IMR-90 (cell line): ENCODE measurements around the gene ADAMTS13. TPM values are rescaled to one million over a fixed set of nuclear protein-coding genes. Genes with fewer than 3 reads are reported as not detected.

Experiments used
- ATAC-seq: fragments of 200-7000 bp; cut with Tn5 transposase; 2 replicates; pipeline ENCODE4 v1.9.1; 2020; ENCODE audit warnings: low read depth, mild to moderate bottlenecking, moderate library complexity
- BruUV-seq: library from RNA; stranded (reverse); fragments of 400-500 nt; replicated peaks from 2 replicates; lab custom pipeline; 2021; lab: Mats Ljungman, UMichigan
- CTCF ChIA-PET: fragments of 300-600 bp; formaldehyde crosslinking; extraction: SDS; loops from one replicate; lab custom pipeline; 2021; ENCODE audit warnings: antibody characterized with exemption; lab: Yijun Ruan, JAX
- POLR2A ChIA-PET: fragments of 300-600 bp; sonication (Branson Sonifier 250); formaldehyde crosslinking; loops from one replicate; lab custom pipeline; 2022; ENCODE audit warnings: antibody characterized with exemption; ENCODE audit not compliant: unreplicated experiment; lab: Charles Lee
- DNase-seq: peaks from one replicate; pipeline ENCODE4 v3.0.0; 2013
- H2AFZ ChIP-seq: replicated peaks from 2 replicates; pipeline ENCODE3; 2013; ENCODE audit warnings: low read length, mild to moderate bottlenecking; ENCODE audit not compliant: poor library complexity
- H2AK5ac ChIP-seq: 2 replicates; pipeline ENCODE4 v1.6.1; 2013; ENCODE audit warnings: low read depth, low read length, inconsistent platforms
- H2AK9ac ChIP-seq: replicated peaks from 2 replicates; pipeline ENCODE3; 2013; ENCODE audit warnings: mild to moderate bottlenecking, low read depth, low read length, moderate library complexity; ENCODE audit not compliant: poor library complexity
- H2BK120ac ChIP-seq: 2 replicates; pipeline ENCODE4 v1.6.1; 2013; ENCODE audit warnings: low read depth, low read length, inconsistent platforms
- H2BK15ac ChIP-seq: 3 replicates; pipeline ENCODE4 v1.6.1; 2013; ENCODE audit warnings: low read depth, low read length, inconsistent platforms
- H2BK20ac ChIP-seq: 2 replicates; pipeline ENCODE4 v1.6.1; 2013; ENCODE audit warnings: low read depth, mild to moderate bottlenecking, inconsistent platforms, low read length, moderate library complexity
- H2BK5ac ChIP-seq: 2 replicates; pipeline ENCODE4 v1.6.1; 2013; ENCODE audit warnings: mild to moderate bottlenecking, low read depth, low read length, inconsistent platforms; ENCODE audit not compliant: poor library complexity, severe bottlenecking
- H3K14ac ChIP-seq: replicated peaks from 2 replicates; pipeline ENCODE4 v1.6.1; 2013; ENCODE audit warnings: low read depth, low read length, inconsistent platforms
- H3K18ac ChIP-seq: 2 replicates; pipeline ENCODE4 v1.6.1; 2013; ENCODE audit warnings: low read depth, low read length, control low read depth
- H3K23ac ChIP-seq: 2 replicates; pipeline ENCODE4 v1.6.1; 2013; ENCODE audit warnings: low read depth, low read length, inconsistent platforms
- H3K27ac ChIP-seq: 2 replicates; pipeline ENCODE4 v1.5.1; 2013; ENCODE audit warnings: mild to moderate bottlenecking, control low read depth, low read length; ENCODE audit not compliant: insufficient read depth
- H3K27me3 ChIP-seq: 2 replicates; pipeline ENCODE4 v1.6.1; 2013; ENCODE audit warnings: low read length; ENCODE audit not compliant: control insufficient read depth, insufficient read depth
- H3K36me3 ChIP-seq: 2 replicates; pipeline ENCODE4 v1.6.1; 2013; ENCODE audit warnings: low read length, mixed read lengths; ENCODE audit not compliant: control insufficient read depth, insufficient read depth
- H3K4ac ChIP-seq: 2 replicates; pipeline ENCODE4 v1.6.1; 2013; ENCODE audit warnings: low read depth, low read length, inconsistent platforms
- H3K4me1 ChIP-seq: 2 replicates; pipeline ENCODE4 v1.6.1; 2013; ENCODE audit warnings: low read length, mixed read lengths; ENCODE audit not compliant: control insufficient read depth, insufficient read depth
- H3K4me2 ChIP-seq: 2 replicates; pipeline ENCODE4 v1.6.1; 2013; ENCODE audit warnings: low read depth, mild to moderate bottlenecking, control low read depth, low read length, moderate library complexity
- H3K4me3 ChIP-seq: 2 replicates; pipeline ENCODE4 v1.5.1; 2013; ENCODE audit warnings: low read depth, mild to moderate bottlenecking, control low read depth, low read length, moderate library complexity; ENCODE audit not compliant: insufficient read depth
- H3K56ac ChIP-seq: 2 replicates; pipeline ENCODE4 v1.6.1; 2013; ENCODE audit warnings: low read length, inconsistent platforms; ENCODE audit not compliant: insufficient read depth; ENCODE audit errors: extremely low read depth
- H3K79me1 ChIP-seq, 2 experiments: 2 replicates each; pipeline ENCODE4 v1.6.1; 2013; ENCODE audit warnings: low read length in 2 of 2, inconsistent platforms in 1 of 2, low read depth in 1 of 2
- H3K9ac ChIP-seq: 2 replicates; pipeline ENCODE4 v1.6.1; 2013; ENCODE audit warnings: low read depth, low read length, control low read depth
- H3K9me1 ChIP-seq: 2 replicates; pipeline ENCODE4 v1.6.1; 2013; ENCODE audit warnings: low read length, inconsistent platforms; ENCODE audit not compliant: insufficient read depth
- H3K9me3 ChIP-seq: 2 replicates; pipeline ENCODE4 v1.6.1; 2013; ENCODE audit warnings: low read length; ENCODE audit not compliant: control insufficient read depth, insufficient read depth
- H4K20me1 ChIP-seq: 2 replicates; pipeline ENCODE4 v1.6.1; 2013; ENCODE audit warnings: low read length, inconsistent platforms; ENCODE audit not compliant: insufficient read depth
- H4K5ac ChIP-seq: 2 replicates; pipeline ENCODE4 v1.6.1; 2013; ENCODE audit warnings: mild to moderate bottlenecking, low read depth, low read length, control low read depth
- H4K8ac ChIP-seq, 2 experiments: 2 replicates each; pipeline ENCODE4 v1.6.1; 2013; ENCODE audit warnings: low read depth in 2 of 2, low read length in 2 of 2, control low read depth in 1 of 2, inconsistent platforms in 1 of 2
- H4K91ac ChIP-seq: 2 replicates; pipeline ENCODE4 v1.6.1; 2013; ENCODE audit warnings: low read depth, low read length, inconsistent platforms; ENCODE audit not compliant: insufficient read depth
- BHLHE40 ChIP-seq: fragments of 150-350 bp; IDR thresholded peaks from 2 replicates; pipeline ENCODE4 v1.6.1; 2016; ENCODE audit warnings: mild to moderate bottlenecking, low read depth, low read length
- CHD1 ChIP-seq: IDR thresholded peaks from 2 replicates; pipeline ENCODE4 v1.6.1; 2012; ENCODE audit warnings: low read depth, low read length, improper control_type of control experiment
- CTCF ChIP-seq: conservative IDR thresholded peaks from 2 replicates; pipeline ENCODE4 v1.5.1; 2012; ENCODE audit warnings: mild to moderate bottlenecking, low read depth, low read length, improper control_type of control experiment
- MAZ ChIP-seq: IDR thresholded peaks from 2 replicates; pipeline ENCODE4 v1.6.1; 2012; ENCODE audit warnings: low read depth, mild to moderate bottlenecking, low read length, improper control_type of control experiment, moderate library complexity, borderline replicate concordance
- MXI1 ChIP-seq: IDR thresholded peaks from 2 replicates; pipeline ENCODE4 v1.6.1; 2012; ENCODE audit warnings: low read depth, mild to moderate bottlenecking, low read length, moderate library complexity, borderline replicate concordance
- NFE2L2 ChIP-seq: fragments of 150-350 bp; IDR thresholded peaks from 2 replicates; pipeline ENCODE4 v1.6.1; 2016; ENCODE audit warnings: low read depth, mild to moderate bottlenecking, low read length
- POLR2A ChIP-seq: IDR thresholded peaks from 2 replicates; pipeline ENCODE4 v1.6.1; 2012; ENCODE audit warnings: mild to moderate bottlenecking, low read depth, low read length
- RCOR1 ChIP-seq: IDR thresholded peaks from 2 replicates; pipeline ENCODE4 v1.6.1; 2012; ENCODE audit warnings: mild to moderate bottlenecking, low read length, improper control_type of control experiment; ENCODE audit not compliant: insufficient replicate concordance
- RFX5 ChIP-seq: IDR thresholded peaks from 2 replicates; pipeline ENCODE4 v1.8.0; 2012; ENCODE audit warnings: low read depth, mild to moderate bottlenecking, low read length, moderate library complexity
- SMC3 ChIP-seq: fragments of 150-350 bp; IDR thresholded peaks from 2 replicates; pipeline ENCODE4 v1.6.1; 2016; ENCODE audit warnings: low read depth, mild to moderate bottlenecking, antibody characterized with exemption, low read length, moderate library complexity
- USF2 ChIP-seq: fragments of 150-350 bp; IDR thresholded peaks from 2 replicates; pipeline ENCODE4 v1.6.1; 2017; ENCODE audit warnings: mild to moderate bottlenecking, antibody characterized with exemption, low read length, low read depth
- WGBS, 2 experiments: methylation state at CpG; one replicate each; pipeline versions ENCODE4 v1.1.5 to v1.1.7; 2013; ENCODE audit warnings: missing lambda C conversion rate in 2 of 2; ENCODE audit not compliant: insufficient read length in 1 of 2; ENCODE audit errors: extremely low coverage in 2 of 2; 5-methylcytosine and 5-hydroxymethylcytosine counted together
- dilution Hi-C: fragments of 300-500 bp; cut with HindIII; formaldehyde crosslinking; loops from one replicate; pipeline ENCODE4 v1.14.3; 2018; ENCODE audit warnings: low sequenced_read_pairs; ENCODE audit not compliant: unreplicated experiment
- in situ Hi-C: fragments of 300-500 bp; cut with MboI; formaldehyde crosslinking; loops from 3 replicates; pipeline ENCODE4 v1.14.3; 2019; ENCODE audit warnings: low sequenced_read_pairs, inconsistent platforms, mixed read lengths
- intact Hi-C: fragments of 100-400 bp; cut with micrococcal nuclease; formaldehyde crosslinking; loops from 2 replicates; pipeline ENCODE4 v1.10.0; 2022
- polyA plus RNA-seq, 3 experiments: library from polyadenylated mRNA; depleted of rRNA; stranded (reverse); fragments of >200 nt; gene quantifications; 2 replicates each; pipeline ENCODE4 v1.2.3, GENCODE V29; 2012; ENCODE audit warnings: low replicate concordance in 1 of 3
- total RNA-seq: library from RNA; depleted of rRNA; stranded (reverse); fragments of >200 nt; gene quantifications from 2 replicates; pipeline ENCODE4 v1.2.3, GENCODE V29; 2012
- TF ChIP-seq, protein P1 (sequence below): fragments of 150-350 bp; IDR thresholded peaks from 2 replicates; pipeline ENCODE4 v1.6.1; 2016; ENCODE audit warnings: low read depth, mild to moderate bottlenecking, low read length, moderate library complexity, borderline replicate concordance

ADAMTS13 gene
- total and polyA plus RNA-seq, 2 of the 4 experiments (the other 2 are of a cell fraction) = 0.18 to 2.8 TPM

- Histone ChIP-seq H3K14ac (peak within 1 kb of the TSS; percentile 89), H4K8ac (peak within 1 kb of the TSS; percentile 37 to 82; a peak in 3 of 4 replicates), H2BK120ac (peak within 1 kb of the TSS; percentile 58; the same call in 1 of the 2 replicates), H3K4me1 (peaks cover 11% of the 10 kb centered on the region), H2AK5ac (peak within 1 kb of the TSS; percentile 76), H3K9ac (peak within 1 kb of the TSS; percentile 97), H3K36me3 (peaks cover 19% of the 10 kb centered on the region), H3K27me3 (no peaks in the 10 kb centered on the region), H4K20me1 (peaks cover 43% of the 10 kb centered on the region), H3K23ac (peak within 1 kb of the TSS; percentile 87), H3K27ac (peak within 1 kb of the TSS; percentile 89), H3K56ac (peak within 1 kb of the TSS; percentile 91), H4K91ac (peak within 1 kb of the TSS; percentile 65), H2AK9ac (peak within 1 kb of the TSS; percentile 94), H3K4ac (peak within 1 kb of the TSS; percentile 91), H3K4me3 (peak within 1 kb of the TSS; percentile 84), H3K18ac (peak within 1 kb of the TSS; percentile 12), H3K79me1 (peaks cover 0 to 26% of the 10 kb centered on the region in 2 experiments; a peak in 2 of 4 replicates), H3K9me3 (no peaks in the 10 kb centered on the region), H4K5ac (peak within 1 kb of the TSS; percentile 62), H3K9me1 (peaks cover 13% of the 10 kb centered on the region), H2BK5ac (peak within 1 kb of the TSS; percentile 86), H3K4me2 (peak within 1 kb of the TSS; percentile 97), H2AFZ (peak within 1 kb of the TSS; percentile 96), H2BK20ac (no peak within 1 kb of the TSS), H2BK15ac (0 out of 3 replicates have a peak within 1 kb of the TSS, but pooled peaks have one; percentile 3)
- ChIA-PET CTCF (no interaction called here), POLR2A (no interaction called here)
- dilution Hi-C loops (no loop called here), intact Hi-C loops (no loop called here), in situ Hi-C loops (no loop called here)
- WGBS, 2 experiments = 0% methylated on average over 87 of the region's 120 CpGs; no CpG with 5 or more reads in 1 of the 2 experiments
- DNase-seq (peak; percentile 94), ATAC-seq (peak; percentile 95)
- no TSS peak for BruUV-seq
- TF ChIP-seq NFE2L2 (no peak), RFX5 (no peak), USF2 (no peak), BHLHE40 (0 out of 2 replicates have a peak, but pooled peaks have one; percentile 15), MXI1 (peak; percentile 24; the same call in 1 of the 2 replicates), CHD1 (peak; percentile 79), POLR2A (peak; percentile 98), RCOR1 (no peak), MAZ (peak; percentile 58; the same call in 1 of the 2 replicates), SMC3 (no peak), CTCF (no peak)
- TF ChIP-seq, protein P1, sequence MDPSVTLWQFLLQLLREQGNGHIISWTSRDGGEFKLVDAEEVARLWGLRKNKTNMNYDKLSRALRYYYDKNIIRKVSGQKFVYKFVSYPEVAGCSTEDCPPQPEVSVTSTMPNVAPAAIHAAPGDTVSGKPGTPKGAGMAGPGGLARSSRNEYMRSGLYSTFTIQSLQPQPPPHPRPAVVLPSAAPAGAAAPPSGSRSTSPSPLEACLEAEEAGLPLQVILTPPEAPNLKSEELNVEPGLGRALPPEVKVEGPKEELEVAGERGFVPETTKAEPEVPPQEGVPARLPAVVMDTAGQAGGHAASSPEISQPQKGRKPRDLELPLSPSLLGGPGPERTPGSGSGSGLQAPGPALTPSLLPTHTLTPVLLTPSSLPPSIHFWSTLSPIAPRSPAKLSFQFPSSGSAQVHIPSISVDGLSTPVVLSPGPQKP = 0 out of 2 replicates have a peak, but pooled peaks have one; percentile 14
Observed at GRCh38 chr9:133375724-133376654, 46.2 kb upstream of the ADAMTS13 start, which contains the start of the genes STKLD1 and SURF4. Gene STKLD1, plus strand, starts transcription at chr9:133376366. Its CDS starts 108 bp downstream, at chr9:133376474. Gene SURF4, minus strand, starts transcription at chr9:133376060. Its CDS starts 91 bp downstream, at chr9:133375969.
